ENCODE data around the gene LPIN2. TPM values are rescaled to one million over a fixed set of nuclear protein-coding genes. Genes with fewer than 3 reads are reported as not detected.

Gene LPIN2, protein sequence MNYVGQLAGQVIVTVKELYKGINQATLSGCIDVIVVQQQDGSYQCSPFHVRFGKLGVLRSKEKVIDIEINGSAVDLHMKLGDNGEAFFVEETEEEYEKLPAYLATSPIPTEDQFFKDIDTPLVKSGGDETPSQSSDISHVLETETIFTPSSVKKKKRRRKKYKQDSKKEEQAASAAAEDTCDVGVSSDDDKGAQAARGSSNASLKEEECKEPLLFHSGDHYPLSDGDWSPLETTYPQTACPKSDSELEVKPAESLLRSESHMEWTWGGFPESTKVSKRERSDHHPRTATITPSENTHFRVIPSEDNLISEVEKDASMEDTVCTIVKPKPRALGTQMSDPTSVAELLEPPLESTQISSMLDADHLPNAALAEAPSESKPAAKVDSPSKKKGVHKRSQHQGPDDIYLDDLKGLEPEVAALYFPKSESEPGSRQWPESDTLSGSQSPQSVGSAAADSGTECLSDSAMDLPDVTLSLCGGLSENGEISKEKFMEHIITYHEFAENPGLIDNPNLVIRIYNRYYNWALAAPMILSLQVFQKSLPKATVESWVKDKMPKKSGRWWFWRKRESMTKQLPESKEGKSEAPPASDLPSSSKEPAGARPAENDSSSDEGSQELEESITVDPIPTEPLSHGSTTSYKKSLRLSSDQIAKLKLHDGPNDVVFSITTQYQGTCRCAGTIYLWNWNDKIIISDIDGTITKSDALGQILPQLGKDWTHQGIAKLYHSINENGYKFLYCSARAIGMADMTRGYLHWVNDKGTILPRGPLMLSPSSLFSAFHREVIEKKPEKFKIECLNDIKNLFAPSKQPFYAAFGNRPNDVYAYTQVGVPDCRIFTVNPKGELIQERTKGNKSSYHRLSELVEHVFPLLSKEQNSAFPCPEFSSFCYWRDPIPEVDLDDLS
- 10 to 100 TPM; 44.8 to 79.7 (median 61.5) TPM for total RNA-seq
- 1 to 10 TPM; 4.0 to 9.6 (median 5.8) TPM for polyA plus RNA-seq
- long read RNA-seq, donor 1, partial matches to known transcripts: 6 of 6 reads
- long read RNA-seq, donor 1, other reads (novel, unspliced or antisense): 0 of 6 reads
- long read RNA-seq, donor 2, partial matches to known transcripts: 5 of 7 reads
- long read RNA-seq, donor 2, other reads (novel, unspliced or antisense): 0 of 7 reads

DNA sequence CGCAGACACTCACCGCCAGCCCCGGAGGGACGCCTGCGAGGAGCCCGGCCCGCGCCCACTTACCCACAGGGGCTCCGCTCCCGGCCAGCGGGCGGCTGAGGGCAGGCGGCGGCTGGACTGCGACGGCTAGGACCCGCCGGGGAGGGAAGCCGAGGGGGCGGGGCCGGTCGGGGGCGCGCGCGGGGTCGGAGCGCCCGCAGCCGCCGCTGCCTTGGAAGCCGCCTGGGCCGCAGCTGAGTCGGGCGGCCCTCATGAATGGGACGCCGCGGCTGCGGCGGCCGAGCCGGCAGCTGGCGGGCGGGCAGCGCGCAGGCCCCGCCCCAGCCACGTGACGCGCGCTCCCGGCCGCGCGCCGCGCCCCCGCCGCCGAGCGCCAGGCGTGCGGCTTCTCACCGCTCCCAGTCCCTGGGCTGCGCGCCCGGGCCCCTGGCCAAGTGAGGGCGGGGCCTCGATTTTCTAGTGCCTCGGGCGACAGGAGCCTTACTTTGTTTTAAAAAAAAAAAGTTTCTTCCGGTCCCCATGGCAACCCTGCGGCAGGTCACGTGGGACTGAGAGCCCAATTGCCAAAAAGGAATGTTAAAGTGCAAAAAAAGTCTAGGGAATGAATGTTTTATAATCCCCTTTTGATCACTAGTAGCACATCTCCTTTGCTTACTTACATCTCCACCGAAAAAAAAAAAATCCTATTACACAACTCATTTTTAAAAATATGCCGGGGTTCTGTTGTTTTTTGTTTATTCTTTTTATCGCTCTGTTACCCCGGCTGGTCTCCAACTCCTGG, at the start of gene LPIN2:
Gene LPIN2 (minus strand): TSS at position 121 of the 781 bp plus-strand sequence. CDS start 52,304 bp downstream, outside the sequence.
- H3K4me1 ChIP-seq: peaks cover 44 to 89% (median 75%) of the 10 kb centered on the region in 6 donors
- peak; percentile 100 for DNase-seq

DNA sequence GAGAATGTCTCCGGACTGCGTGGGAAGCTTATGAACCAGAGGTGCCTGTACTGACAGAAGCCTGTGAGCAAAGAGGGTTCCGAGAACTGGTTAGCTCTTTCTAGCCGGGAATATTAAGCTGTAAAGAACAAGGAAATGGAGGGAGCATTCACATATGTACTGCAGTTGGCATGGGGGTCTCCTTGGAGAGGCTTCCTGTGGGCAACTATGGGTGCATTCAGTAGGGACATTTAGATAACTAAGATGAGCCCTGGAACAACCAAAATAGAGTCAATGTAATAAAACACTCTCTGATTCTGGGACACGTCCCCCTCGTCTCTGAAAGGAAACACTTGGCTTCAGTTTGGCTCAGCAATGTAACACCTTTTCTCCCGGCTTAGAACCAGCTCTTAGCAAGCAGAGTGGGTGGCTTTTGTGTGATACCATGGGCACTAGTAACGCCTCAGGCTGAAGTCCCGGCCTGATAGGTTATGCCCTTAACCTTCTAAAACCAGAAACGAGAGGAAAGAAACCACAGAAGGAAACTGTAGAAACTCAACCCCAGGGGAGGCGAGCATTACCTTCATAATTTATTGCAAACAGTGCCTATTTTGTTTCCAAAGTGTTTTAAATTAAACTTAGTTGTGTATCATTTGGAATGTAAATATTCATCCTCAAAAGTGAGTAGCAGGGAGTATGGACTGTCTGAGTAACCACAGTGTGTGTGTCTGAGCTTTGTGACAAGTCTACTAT, 48.8 kb upstream of the LPIN2 start:
- Histone ChIP-seq H3K4me3 (peak overlapping the region in 1 of 8 donors; percentile 38), H3K4me1 (peaks cover 28 to 76% (median 59%) of the 10 kb centered on the region in 6 donors), H3K9me3 (no peaks in the 10 kb centered on the region), H3K27me3 (replicated peaks in 1 of 7) (peaks cover 0 to 4% (median 0%) of the 10 kb centered on the region in 7 donors), H3K27ac (peak overlapping the region; percentile 66 to 89 (median 84)), H3K36me3 (no peaks in the 10 kb centered on the region)
- DNase-seq: no peak
- 47 to 65% (median 60%) methylated on average over 11 of the region's 11 CpGs for WGBS, 5 donors
- intact Hi-C loops (cut with DNase I; ENCODE audit: low total_unique reads): loop anchor here (5.0 to 10.0 kb wide), 2 partner anchors 64 to 127 kb away; no protein-coding TSS in a partner anchor
- TF ChIP-seq POLR2AphosphoS5 (IDR thresholded peaks at IDR 0.05): peak in 1 of 3 donors; percentile 42
- no peak for TF ChIP-seq POLR2A (IDR thresholded peaks at IDR 0.05)

More for the DNA sequence above, at the start of gene LPIN2:
- H3K27me3 ChIP-seq (replicated peaks in 1 of 7): no peaks in the 10 kb centered on the region
- H3K27ac ChIP-seq: peak within 1 kb of the TSS; percentile 91 to 99 (median 96)
- 2 to 5% (median 2%) methylated on average over 30 to 78 of the region's 78 CpGs for WGBS, 5 donors
- peak within 1 kb of the TSS; percentile 59 to 91 (median 78) for H3K4me3 ChIP-seq
- H3K9me3 ChIP-seq: no peaks in the 10 kb centered on the region
- peaks cover 0 to 26% (median 0%) of the 10 kb centered on the region in 6 donors for H3K36me3 ChIP-seq
- peak in 1 of 3 donors; percentile 72 for TF ChIP-seq POLR2A (IDR thresholded peaks at IDR 0.05)
- peak; percentile 72 to 83 (median 78) for TF ChIP-seq POLR2AphosphoS5 (IDR thresholded peaks at IDR 0.05)
- TF ChIP-seq, protein P1, sequence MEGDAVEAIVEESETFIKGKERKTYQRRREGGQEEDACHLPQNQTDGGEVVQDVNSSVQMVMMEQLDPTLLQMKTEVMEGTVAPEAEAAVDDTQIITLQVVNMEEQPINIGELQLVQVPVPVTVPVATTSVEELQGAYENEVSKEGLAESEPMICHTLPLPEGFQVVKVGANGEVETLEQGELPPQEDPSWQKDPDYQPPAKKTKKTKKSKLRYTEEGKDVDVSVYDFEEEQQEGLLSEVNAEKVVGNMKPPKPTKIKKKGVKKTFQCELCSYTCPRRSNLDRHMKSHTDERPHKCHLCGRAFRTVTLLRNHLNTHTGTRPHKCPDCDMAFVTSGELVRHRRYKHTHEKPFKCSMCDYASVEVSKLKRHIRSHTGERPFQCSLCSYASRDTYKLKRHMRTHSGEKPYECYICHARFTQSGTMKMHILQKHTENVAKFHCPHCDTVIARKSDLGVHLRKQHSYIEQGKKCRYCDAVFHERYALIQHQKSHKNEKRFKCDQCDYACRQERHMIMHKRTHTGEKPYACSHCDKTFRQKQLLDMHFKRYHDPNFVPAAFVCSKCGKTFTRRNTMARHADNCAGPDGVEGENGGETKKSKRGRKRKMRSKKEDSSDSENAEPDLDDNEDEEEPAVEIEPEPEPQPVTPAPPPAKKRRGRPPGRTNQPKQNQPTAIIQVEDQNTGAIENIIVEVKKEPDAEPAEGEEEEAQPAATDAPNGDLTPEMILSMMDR (IDR thresholded peaks at IDR 0.05 in 8 of 11, conservative IDR thresholded peaks at IDR 0.05 in 3 of 11): no peak
- intact Hi-C loops (cut with DNase I; ENCODE audit: low total_unique reads): no loop called here

DNA sequence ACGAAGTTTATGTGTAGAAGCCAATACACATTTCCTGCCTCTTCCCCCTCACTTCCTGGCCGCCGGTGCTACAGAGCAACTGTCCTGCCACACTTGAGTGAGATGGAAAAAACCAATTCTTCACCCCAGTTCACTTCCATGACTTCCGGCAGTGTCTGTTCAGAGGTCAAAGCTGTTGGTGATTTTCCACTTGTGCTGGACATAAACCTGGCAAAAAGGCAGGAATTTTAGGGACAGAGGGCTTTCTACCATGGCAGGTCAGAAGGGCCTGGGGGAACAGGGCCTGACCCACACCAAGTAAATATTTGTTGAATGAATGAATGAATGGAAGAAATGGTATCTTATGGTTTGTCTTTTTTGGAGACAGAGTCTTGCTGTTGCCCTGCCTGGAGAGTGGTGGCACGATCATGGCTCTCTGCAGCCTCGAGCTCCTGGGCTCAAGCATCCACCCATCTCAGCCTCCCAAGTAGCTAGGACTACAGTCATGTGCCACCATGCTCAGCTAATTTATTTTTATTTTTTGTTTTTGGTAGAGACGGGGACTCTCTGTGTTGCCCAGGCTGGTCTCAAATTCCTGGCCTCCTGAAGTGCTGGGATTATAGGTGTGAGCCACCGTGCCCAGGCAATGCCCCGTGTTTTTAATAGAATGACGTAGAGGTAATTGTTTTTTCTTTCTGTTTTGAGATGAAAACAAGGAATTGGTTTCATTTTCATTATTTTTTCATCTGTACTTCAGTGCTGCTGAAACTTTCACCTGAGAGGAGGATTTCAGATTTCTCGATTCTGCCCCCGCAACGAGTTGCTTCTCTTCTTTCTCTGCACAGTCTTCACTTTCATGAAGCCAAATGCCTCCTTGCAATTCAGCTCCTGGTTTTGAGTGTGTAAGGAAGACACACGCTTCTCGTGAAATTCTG, 48.0 kb upstream of the LPIN2 start:
- WGBS, 5 donors: 55 to 60% (median 57%) methylated on average over 15 of the region's 15 CpGs
- H3K27ac ChIP-seq: peak overlapping the region; percentile 66 to 89 (median 84)
- TF ChIP-seq, protein P1 (IDR thresholded peaks at IDR 0.05 in 8 of 11, conservative IDR thresholded peaks at IDR 0.05 in 3 of 11): no peak
- TF ChIP-seq POLR2AphosphoS5 (IDR thresholded peaks at IDR 0.05): peak in 2 of 3 donors; percentile 15 to 75
- no peaks in the 10 kb centered on the region for H3K36me3 ChIP-seq
- H3K4me1 ChIP-seq: peaks cover 28 to 74% (median 60%) of the 10 kb centered on the region in 6 donors
- no peak for DNase-seq
- intact Hi-C loops (cut with DNase I; ENCODE audit: low total_unique reads): loop anchor here (5.0 to 10.0 kb wide), 2 partner anchors 64 to 126 kb away; no protein-coding TSS in a partner anchor
- peaks cover 0 to 4% (median 0%) of the 10 kb centered on the region in 7 donors for H3K27me3 ChIP-seq (replicated peaks in 1 of 7)
- peak overlapping the region in 1 of 8 donors; percentile 38 for H3K4me3 ChIP-seq
- no peaks in the 10 kb centered on the region for H3K9me3 ChIP-seq

Measured in spleen (tissue), 13 donors.